GM21515 (cell line): ENCODE results near the gene NACC1.

Experiments used
- ATAC-seq: cut with Tn5 transposase; IDR thresholded peaks from one replicate; pipeline ENCODE4 v1.9.1; 2021; ENCODE audit not compliant: unreplicated experiment

Gene NACC1

GRCh38 chr19:13189600-13189999 lies 71.5 kb downstream of the NACC1 start:
- ATAC-seq = no peak
